Retinal pigment epithelial cell (primary cell): ENCODE data around the gene SOX18.
"Not testable (repeated sequence)": the region's sequence is repeated elsewhere in the genome, so short reads cannot be mapped to it uniquely, and the experiment has no call there.

Experiments
- DNase-seq: peaks from one replicate; pipeline ENCODE4 v3.0.0-alpha.2; 2010; ENCODE audit warnings: low read depth
- H3K4me3 ChIP-seq: 2 replicates; pipeline ENCODE4 v1.5.1; 2011; ENCODE audit warnings: mild to moderate bottlenecking, low read length, control low read depth, moderate library complexity
- TF ChIP-seq, protein P1 (sequence below): conservative IDR thresholded peaks from 2 replicates; pipeline ENCODE4 v1.5.1; 2011; ENCODE audit warnings: low read depth, low read length, control low read depth, inconsistent platforms

The SOX18 gene

DNA sequence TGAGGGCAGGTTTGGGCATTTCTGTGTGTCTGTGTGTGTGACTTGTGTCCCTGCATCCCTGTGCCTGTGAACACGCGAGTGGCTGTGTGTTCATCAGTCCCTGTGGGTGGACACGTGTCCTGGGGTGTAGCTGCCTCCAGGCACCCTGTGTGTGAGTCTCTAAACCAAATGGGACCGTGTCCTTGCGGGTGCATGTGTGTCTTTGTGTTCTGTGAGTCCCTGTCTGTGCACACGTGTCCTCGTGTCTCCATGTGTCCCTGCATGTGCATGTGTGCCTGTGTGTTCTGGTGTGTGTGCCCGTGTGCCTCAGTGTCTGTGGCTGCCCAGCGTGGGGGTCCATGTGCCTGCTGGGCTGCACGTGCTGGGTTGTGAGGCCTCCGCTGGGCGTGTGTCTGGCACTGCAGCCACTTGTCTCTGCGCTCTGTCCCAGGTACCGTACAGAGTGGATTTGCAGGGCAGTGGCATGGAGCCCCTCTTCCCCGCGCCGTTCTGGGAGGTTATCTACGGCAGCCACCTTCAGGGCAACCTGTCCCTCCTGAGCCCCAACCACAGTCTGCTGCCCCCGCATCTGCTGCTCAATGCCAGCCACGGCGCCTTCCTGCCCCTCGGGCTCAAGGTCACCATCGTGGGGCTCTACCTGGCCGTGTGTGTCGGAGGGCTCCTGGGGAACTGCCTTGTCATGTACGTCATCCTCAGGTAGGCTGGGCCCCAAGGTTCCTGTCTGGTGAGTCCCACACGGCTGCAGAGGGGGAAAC lies 43.0 kb upstream of the SOX18 start:
- no peak for DNase-seq
- TF ChIP-seq, protein P1, sequence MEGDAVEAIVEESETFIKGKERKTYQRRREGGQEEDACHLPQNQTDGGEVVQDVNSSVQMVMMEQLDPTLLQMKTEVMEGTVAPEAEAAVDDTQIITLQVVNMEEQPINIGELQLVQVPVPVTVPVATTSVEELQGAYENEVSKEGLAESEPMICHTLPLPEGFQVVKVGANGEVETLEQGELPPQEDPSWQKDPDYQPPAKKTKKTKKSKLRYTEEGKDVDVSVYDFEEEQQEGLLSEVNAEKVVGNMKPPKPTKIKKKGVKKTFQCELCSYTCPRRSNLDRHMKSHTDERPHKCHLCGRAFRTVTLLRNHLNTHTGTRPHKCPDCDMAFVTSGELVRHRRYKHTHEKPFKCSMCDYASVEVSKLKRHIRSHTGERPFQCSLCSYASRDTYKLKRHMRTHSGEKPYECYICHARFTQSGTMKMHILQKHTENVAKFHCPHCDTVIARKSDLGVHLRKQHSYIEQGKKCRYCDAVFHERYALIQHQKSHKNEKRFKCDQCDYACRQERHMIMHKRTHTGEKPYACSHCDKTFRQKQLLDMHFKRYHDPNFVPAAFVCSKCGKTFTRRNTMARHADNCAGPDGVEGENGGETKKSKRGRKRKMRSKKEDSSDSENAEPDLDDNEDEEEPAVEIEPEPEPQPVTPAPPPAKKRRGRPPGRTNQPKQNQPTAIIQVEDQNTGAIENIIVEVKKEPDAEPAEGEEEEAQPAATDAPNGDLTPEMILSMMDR = no peak
- H3K4me3 ChIP-seq = no peak overlapping the region

DNA sequence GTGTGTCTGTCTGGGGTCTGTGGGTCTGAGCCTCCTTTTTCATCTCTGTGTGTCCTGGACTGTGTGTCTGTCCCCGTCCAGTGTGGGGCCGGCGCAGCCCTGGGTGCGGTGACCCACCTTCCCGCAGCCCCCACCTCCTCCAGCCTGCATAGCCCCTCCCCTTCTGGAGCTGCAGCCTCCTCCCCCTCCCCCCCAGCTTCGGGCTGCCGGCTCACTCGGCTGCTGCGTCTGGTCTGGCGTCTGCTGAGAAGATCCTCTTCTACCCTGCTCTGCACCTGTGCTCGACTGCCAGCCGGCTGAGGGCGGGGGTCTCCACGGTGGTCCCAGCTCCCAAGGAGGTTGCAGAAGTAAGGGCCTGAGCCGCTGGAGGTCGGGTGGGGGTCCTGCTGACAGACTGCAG lies 42.3 kb upstream of the SOX18 start:
- DNase-seq = no peak
- no peak overlapping the region for H3K4me3 ChIP-seq
- TF ChIP-seq, protein P1 = no peak

DNA sequence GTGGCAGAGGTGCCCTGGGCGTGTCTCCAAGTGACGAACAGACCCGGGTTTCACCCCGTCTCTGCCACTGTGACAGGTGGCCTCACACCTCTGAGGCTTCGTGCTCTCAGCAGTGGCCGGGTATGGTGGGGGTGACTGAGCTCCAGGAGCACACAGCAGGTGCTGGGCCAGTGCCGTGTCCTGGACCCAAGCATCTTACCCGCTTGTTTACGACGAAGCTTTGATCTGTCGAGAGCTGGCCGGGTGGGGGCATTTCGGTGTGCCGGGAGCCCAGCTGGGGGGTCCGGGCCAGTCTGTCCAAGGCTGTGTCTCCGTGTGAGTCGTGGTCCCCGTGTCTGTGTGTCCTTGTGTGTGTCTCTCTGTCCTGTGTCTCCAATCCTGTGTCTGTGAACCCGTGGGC lies 41.9 kb upstream of the SOX18 start:
- TF ChIP-seq, protein P1 = no peak
- no peak for DNase-seq
- no peak overlapping the region for H3K4me3 ChIP-seq

DNA sequence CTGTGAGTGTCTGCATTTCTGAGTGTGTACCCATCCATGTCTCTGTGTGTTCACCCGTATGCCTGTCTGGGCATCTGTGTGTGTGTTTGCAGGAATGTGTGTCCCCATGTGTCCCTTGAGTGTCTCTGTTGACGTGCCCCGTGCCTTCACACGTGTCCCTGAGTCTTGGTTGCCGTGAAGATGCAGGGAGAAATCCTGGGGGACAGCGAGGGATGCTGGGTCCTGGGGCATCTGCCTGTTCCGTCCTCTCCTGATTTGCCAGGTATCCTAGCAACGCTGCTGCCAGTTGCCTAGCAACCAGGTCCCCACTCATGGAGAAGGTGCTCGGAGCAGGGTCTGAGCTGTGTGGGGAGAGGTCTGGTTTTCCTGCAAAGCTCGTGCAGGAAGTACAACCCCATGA lies 40.7 kb upstream of the SOX18 start:
- H3K4me3 ChIP-seq = no peak overlapping the region
- DNase-seq = no peak
- TF ChIP-seq, protein P1 = no peak

DNA sequence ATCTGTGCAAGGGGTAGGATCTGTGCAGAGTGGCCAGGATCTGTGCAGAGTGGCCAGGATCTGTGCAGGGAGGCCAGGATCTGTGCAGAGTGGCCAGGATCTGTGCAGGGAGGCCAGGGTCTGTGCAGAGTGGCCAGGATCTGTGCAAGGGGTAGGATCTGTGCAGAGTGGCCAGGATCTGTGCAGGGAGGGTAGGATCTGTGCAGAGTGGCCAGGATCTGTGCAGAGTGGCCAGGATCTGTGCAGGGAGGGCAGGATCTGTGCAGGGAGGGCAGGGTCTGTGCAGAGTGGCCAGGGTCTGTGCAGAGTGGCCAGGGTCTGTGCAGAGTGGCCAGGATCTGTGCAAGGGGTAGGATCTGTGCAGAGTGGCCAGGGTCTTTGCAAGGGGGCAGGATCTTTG lies 39.1 kb upstream of the SOX18 start:
- DNase-seq, H3K4me3 ChIP-seq: not testable (repeated sequence)

DNA sequence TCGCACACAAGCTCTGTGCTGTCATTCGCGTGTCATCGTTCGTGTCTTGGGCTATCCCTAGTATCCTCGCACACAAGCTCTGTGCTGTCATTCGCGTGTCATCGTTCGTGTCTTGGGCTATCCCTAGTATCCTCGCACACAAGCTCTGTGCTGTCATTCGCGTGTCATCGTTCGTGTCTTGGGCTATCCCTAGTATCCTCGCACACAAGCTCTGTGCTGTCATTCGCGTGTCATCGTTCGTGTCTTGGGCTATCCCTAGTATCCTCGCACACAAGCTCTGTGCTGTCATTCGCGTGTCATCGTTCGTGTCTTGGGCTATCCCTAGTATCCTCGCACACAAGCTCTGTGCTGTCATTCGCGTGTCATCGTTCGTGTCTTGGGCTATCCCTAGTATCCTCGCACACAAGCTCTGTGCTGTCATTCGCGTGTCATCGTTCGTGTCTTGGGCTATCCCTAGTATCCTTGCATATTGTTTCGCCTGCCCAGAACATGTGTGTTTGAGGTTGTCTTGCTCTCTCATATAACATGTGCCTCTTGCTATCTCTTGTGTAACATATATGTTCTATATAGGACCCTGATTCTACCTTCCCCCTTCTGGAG lies 37.9 kb upstream of the SOX18 start:
- not testable (repeated sequence) for H3K4me3 ChIP-seq, DNase-seq

DNA sequence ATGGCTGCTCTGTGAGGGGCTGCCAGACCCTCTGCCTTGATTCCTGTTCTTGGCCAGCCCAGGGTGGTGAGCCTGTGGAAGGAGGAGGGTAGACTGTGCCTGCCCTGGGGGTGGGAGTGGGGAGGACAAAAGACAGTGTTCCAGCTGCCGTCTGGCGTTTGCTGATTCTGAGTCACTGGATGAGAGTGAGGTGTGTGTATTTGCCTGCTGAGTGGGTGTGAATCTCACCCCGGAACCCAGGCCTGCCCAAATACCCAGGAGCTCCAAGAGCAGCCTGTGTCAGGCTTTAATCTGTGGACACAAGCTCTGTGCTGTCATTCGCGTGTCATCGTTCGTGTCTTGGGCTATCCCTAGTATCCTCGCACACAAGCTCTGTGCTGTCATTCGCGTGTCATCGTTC lies 37.4 kb upstream of the SOX18 start:
- TF ChIP-seq, protein P1 = no peak
- H3K4me3 ChIP-seq = no peak overlapping the region
- no peak for DNase-seq

DNA sequence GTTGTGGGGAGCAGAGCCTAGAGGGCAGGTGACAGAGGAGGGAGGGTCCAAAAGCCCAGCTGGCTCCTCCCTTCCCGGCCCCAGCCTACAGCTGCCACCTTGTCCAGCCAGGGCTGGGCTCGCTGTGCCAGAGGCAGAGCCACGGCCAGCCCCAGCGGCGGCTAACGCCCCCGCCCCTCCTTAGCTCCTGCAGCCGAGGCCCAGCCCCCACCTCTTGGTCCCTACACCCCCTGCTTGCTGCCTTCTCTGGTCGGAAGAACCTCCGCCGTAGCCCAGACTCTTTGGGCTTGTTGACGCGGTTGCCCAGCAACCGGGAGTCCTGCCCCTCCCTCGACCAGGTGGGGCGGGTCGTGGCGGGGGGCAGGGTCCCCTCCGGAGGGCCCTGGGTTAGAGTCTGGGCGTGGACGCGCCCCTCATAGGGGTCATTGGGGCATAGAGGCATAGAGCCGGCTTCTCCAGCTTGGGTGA lies 35.3 kb upstream of the SOX18 start:
- TF ChIP-seq, protein P1 = no peak
- H3K4me3 ChIP-seq = no peak overlapping the region
- DNase-seq = no peak
